NCI-H2171 treated with DMSO at 0.1 percent for 48 hours (cell line): ENCODE data around the gene SLC4A4.
"Not testable (repeated sequence)": the region's sequence is repeated elsewhere in the genome, so short reads cannot be mapped to it uniquely, and the experiment has no call there.

Experiments
- DNase-seq: peaks from one replicate; lab custom pipeline; 2025; lab: John Stamatoyannopoulos, UW

The SLC4A4 gene

GRCh38 chr4:71408961-71409360 lies 70.1 kb downstream of the SLC4A4 start:
- not testable (repeated sequence) for DNase-seq

GRCh38 chr4:71411981-71412380 lies 73.2 kb downstream of the SLC4A4 start:
- DNase-seq = no peak

GRCh38 chr4:71415491-71415890 lies 76.7 kb downstream of the SLC4A4 start:
- no peak for DNase-seq

GRCh38 chr4:71417150-71417549 lies 78.3 kb downstream of the SLC4A4 start:
- DNase-seq = no peak

- no peak for DNase-seq
Measured at GRCh38 chr4:71426381-71427042, 87.7 kb downstream of the SLC4A4 start.

- DNase-seq = no peak
Measured at GRCh38 chr4:71429106-71429505, 90.3 kb downstream of the SLC4A4 start.

- DNase-seq = no peak
Measured at GRCh38 chr4:71429962-71430361, 91.1 kb downstream of the SLC4A4 start.

- DNase-seq = no peak
Measured at GRCh38 chr4:71430609-71431008, 91.8 kb downstream of the SLC4A4 start.

GRCh38 chr4:71440612-71441011 lies 101.8 kb downstream of the SLC4A4 start:
- DNase-seq = no peak

- no peak for DNase-seq
Measured at GRCh38 chr4:71441186-71442169, 102.7 kb downstream of the SLC4A4 start.

- DNase-seq = no peak
Measured at GRCh38 chr4:71442336-71442735, 103.5 kb downstream of the SLC4A4 start.

- no peak for DNase-seq
Measured at GRCh38 chr4:71444395-71444794, 105.6 kb downstream of the SLC4A4 start.

GRCh38 chr4:71445811-71446210 lies 107.0 kb downstream of the SLC4A4 start:
- DNase-seq = peak; percentile 41

GRCh38 chr4:71446479-71447081 lies 107.8 kb downstream of the SLC4A4 start:
- DNase-seq = peak; percentile 21

- DNase-seq = no peak
Measured at GRCh38 chr4:71449040-71449439, 110.2 kb downstream of the SLC4A4 start.

- no peak for DNase-seq
Measured at GRCh38 chr4:71449878-71450277, 111.1 kb downstream of the SLC4A4 start.

- peak; percentile 69 for DNase-seq
Measured at GRCh38 chr4:71453531-71453930, 114.7 kb downstream of the SLC4A4 start.

- DNase-seq = no peak
Measured at GRCh38 chr4:71456841-71457240, 118.0 kb downstream of the SLC4A4 start.

GRCh38 chr4:71460371-71460770 lies 121.6 kb downstream of the SLC4A4 start:
- peak; percentile 55 for DNase-seq

GRCh38 chr4:71461422-71461821 lies 122.6 kb downstream of the SLC4A4 start:
- DNase-seq = no peak

- DNase-seq = no peak
Measured at GRCh38 chr4:71466775-71467174, 128.0 kb downstream of the SLC4A4 start.

- DNase-seq = no peak
Measured at GRCh38 chr4:71468116-71468710, 129.4 kb downstream of the SLC4A4 start.
